ENCODE measurements around the gene PSMD11. TPM values are rescaled to one million over a fixed set of nuclear protein-coding genes. Genes with fewer than 3 reads are reported as not detected.

PSMD11 gene
- total RNA-seq, 4 donors from 2014 or later = 41.7 to 68.7 (median 64.9) TPM

GRCh38 chr17:32451879-32452278, 7.6 kb downstream of the PSMD11 start:
- WGBS, 2 donors (ENCODE audit: low coverage in 1 of 2) = 80 to 88% methylated on average over 1 to 2 of the region's 2 CpGs
- H3K9me3 ChIP-seq = no peaks in the 10 kb centered on the region
- peaks cover 5 to 99% of the 10 kb centered on the region in 2 donors for H3K36me3 ChIP-seq
- H3K27me3 ChIP-seq = no peaks in the 10 kb centered on the region
- no peak overlapping the region for H3K27ac ChIP-seq
- TF ChIP-seq POLR2A (IDR thresholded peaks at IDR 0.05) (no peak), EP300 (IDR thresholded peaks at IDR 0.05) (no peak), POLR2AphosphoS5 (IDR thresholded peaks at IDR 0.05) (no peak), CTCF (IDR thresholded peaks at IDR 0.05) (no peak)
- ATAC-seq = no peak
- H3K4me3 ChIP-seq = no peak overlapping the region
- H3K4me1 ChIP-seq = peaks cover 0 to 3% (median 0%) of the 10 kb centered on the region in 3 donors

GRCh38 chr17:32452281-32452680, 8.0 kb downstream of the PSMD11 start:
- 74 to 94% methylated on average over 1 of the region's 1 CpG for WGBS, 2 donors (ENCODE audit: low coverage in 1 of 2)
- Histone ChIP-seq H3K27ac (no peak overlapping the region), H3K9me3 (no peaks in the 10 kb centered on the region), H3K4me1 (no peaks in the 10 kb centered on the region), H3K36me3 (peaks cover 5 to 99% of the 10 kb centered on the region in 2 donors), H3K27me3 (no peaks in the 10 kb centered on the region), H3K4me3 (no peak overlapping the region)
- TF ChIP-seq POLR2AphosphoS5 (IDR thresholded peaks at IDR 0.05) (no peak), CTCF (IDR thresholded peaks at IDR 0.05) (no peak), EP300 (IDR thresholded peaks at IDR 0.05) (no peak), POLR2A (IDR thresholded peaks at IDR 0.05) (no peak)
- no peak for ATAC-seq

GRCh38 chr17:32453370-32453769, 9.1 kb downstream of the PSMD11 start:
- peaks cover 0 to 7% (median 0%) of the 10 kb centered on the region in 3 donors for H3K4me1 ChIP-seq
- H3K9me3 ChIP-seq = no peaks in the 10 kb centered on the region
- H3K27ac ChIP-seq = no peak overlapping the region
- no peaks in the 10 kb centered on the region for H3K27me3 ChIP-seq
- WGBS, 2 donors (ENCODE audit: low coverage in 1 of 2) = 90 to 94% methylated on average over 2 of the region's 2 CpGs
- no peak for ATAC-seq
- TF ChIP-seq EP300 (IDR thresholded peaks at IDR 0.05) (no peak), POLR2AphosphoS5 (IDR thresholded peaks at IDR 0.05) (no peak), CTCF (IDR thresholded peaks at IDR 0.05) (no peak), POLR2A (IDR thresholded peaks at IDR 0.05) (no peak)
- H3K36me3 ChIP-seq = peaks cover 5 to 99% of the 10 kb centered on the region in 2 donors
- H3K4me3 ChIP-seq = no peak overlapping the region

- H3K4me3 ChIP-seq = no peak overlapping the region
- ATAC-seq = no peak
- no peak for TF ChIP-seq CTCF (IDR thresholded peaks at IDR 0.05)
- no peak for TF ChIP-seq EP300 (IDR thresholded peaks at IDR 0.05)
- TF ChIP-seq POLR2AphosphoS5 (IDR thresholded peaks at IDR 0.05) = no peak
- TF ChIP-seq POLR2A (IDR thresholded peaks at IDR 0.05) = no peak
- H3K27ac ChIP-seq = no peak overlapping the region
- peaks cover 0 to 8% (median 0%) of the 10 kb centered on the region in 3 donors for H3K4me1 ChIP-seq
- H3K9me3 ChIP-seq = no peaks in the 10 kb centered on the region
- H3K36me3 ChIP-seq = peaks cover 0 to 97% of the 10 kb centered on the region in 2 donors
- no peaks in the 10 kb centered on the region for H3K27me3 ChIP-seq
Observed at GRCh38 chr17:32458371-32458770, 14.1 kb downstream of the PSMD11 start.

GRCh38 chr17:32460054-32460453, 15.7 kb downstream of the PSMD11 start:
- Histone ChIP-seq H3K27ac (no peak overlapping the region), H3K4me1 (peaks cover 0 to 8% (median 0%) of the 10 kb centered on the region in 3 donors), H3K9me3 (no peaks in the 10 kb centered on the region), H3K27me3 (no peaks in the 10 kb centered on the region), H3K36me3 (peaks cover 0 to 97% of the 10 kb centered on the region in 2 donors), H3K4me3 (no peak overlapping the region)
- 87 to 91% methylated on average over 3 of the region's 4 CpGs for WGBS, 2 donors (ENCODE audit: low coverage in 1 of 2)
- TF ChIP-seq CTCF (IDR thresholded peaks at IDR 0.05) (no peak), POLR2AphosphoS5 (IDR thresholded peaks at IDR 0.05) (no peak), POLR2A (IDR thresholded peaks at IDR 0.05) (no peak), EP300 (IDR thresholded peaks at IDR 0.05) (no peak)
- ATAC-seq = no peak

Measured in gastroesophageal sphincter (tissue), 4 donors.